Measurements from ENCODE around the gene CCDC50.

CCDC50 gene

GRCh38 chr3:191328962-191329653, at the start of gene CCDC50:
Gene CCDC50 (plus strand): TSS chr3:191329394. CDS start chr3:191329675, 281 bp downstream.
- DNase-seq: peak; percentile 94

GRCh38 chr3:191280111-191280510, 49.1 kb upstream of the CCDC50 start:
- DNase-seq: no peak

- DNase-seq: no peak
Measured at GRCh38 chr3:191280882-191281281, 48.3 kb upstream of the CCDC50 start.

GRCh38 chr3:191282251-191283185, 46.7 kb upstream of the CCDC50 start:
- DNase-seq: no peak

GRCh38 chr3:191283400-191283799, 45.8 kb upstream of the CCDC50 start:
- no peak for DNase-seq

GRCh38 chr3:191290311-191291025, 38.7 kb upstream of the CCDC50 start:
- no peak for DNase-seq

- DNase-seq: no peak
Measured at GRCh38 chr3:191292243-191293015, 36.8 kb upstream of the CCDC50 start.

- DNase-seq: no peak
Measured at GRCh38 chr3:191294291-191294690, 34.9 kb upstream of the CCDC50 start.

- DNase-seq: no peak
Measured at GRCh38 chr3:191296041-191296541, 33.1 kb upstream of the CCDC50 start.

GRCh38 chr3:191298846-191299245, 30.3 kb upstream of the CCDC50 start:
- DNase-seq: no peak

GRCh38 chr3:191300422-191300821, 28.8 kb upstream of the CCDC50 start:
- DNase-seq: no peak

- no peak for DNase-seq
Measured at GRCh38 chr3:191301017-191301416, 28.2 kb upstream of the CCDC50 start.

GRCh38 chr3:191301782-191302411, 27.3 kb upstream of the CCDC50 start:
- no peak for DNase-seq

GRCh38 chr3:191302451-191302850, 26.7 kb upstream of the CCDC50 start:
- DNase-seq: no peak

- no peak for DNase-seq
Measured at GRCh38 chr3:191303596-191303995, 25.6 kb upstream of the CCDC50 start.

GRCh38 chr3:191306428-191306827, 22.8 kb upstream of the CCDC50 start:
- DNase-seq: no peak

- no peak for DNase-seq
Measured at GRCh38 chr3:191307341-191307740, 21.9 kb upstream of the CCDC50 start.

- no peak for DNase-seq
Measured at GRCh38 chr3:191313296-191313695, 15.9 kb upstream of the CCDC50 start.

GRCh38 chr3:191314109-191314728, 15.0 kb upstream of the CCDC50 start:
- DNase-seq: no peak

- DNase-seq: no peak
Measured at GRCh38 chr3:191316876-191317603, 12.2 kb upstream of the CCDC50 start.

GRCh38 chr3:191320316-191320715, 8.9 kb upstream of the CCDC50 start:
- DNase-seq: no peak

Data from NCI-H82 (cell line).